Measurements from ENCODE around the gene TMEM219.

DNA sequence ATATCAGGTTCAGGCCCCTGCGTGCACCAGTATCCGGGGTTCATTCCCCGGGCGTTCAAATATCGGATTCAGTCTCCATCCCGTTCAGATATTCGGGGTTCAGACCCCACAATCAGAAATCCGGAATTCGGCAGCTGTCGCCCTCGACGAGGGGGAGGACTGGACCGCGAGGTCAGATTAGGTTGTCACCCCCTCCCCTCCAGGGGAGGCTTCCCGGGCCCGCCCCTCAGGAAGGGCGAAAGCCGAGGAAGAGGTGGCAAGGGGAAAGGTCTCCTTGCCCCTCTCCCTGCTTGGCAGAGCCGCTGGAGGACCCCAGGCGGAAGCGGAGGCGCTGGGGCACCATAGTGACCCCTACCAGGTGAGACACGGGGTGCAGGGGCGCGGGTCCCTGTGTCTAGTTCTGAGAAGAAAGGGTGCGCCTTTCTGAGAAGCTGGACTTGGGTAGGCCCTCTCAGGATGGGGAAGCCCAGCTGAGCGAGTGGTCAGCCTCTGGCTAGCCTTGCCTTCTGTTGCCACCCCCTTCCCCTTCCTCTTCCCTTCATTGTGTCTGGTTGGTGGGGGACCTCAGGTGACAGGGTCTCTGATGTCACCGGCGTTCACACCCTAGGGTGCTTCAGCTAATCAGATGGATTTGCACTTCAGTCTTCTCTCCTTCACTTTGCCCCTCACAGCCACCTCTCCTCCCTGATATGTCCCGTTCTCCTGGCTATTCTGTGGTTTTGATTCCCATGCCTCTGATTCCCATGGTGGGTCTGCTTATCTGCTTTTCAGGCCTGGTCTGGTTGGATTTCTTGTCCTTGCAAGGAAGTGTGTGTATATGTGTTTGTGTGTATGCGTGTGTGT, 12.6 kb downstream of the TMEM219 start:
- TF ChIP-seq SPI1 (IDR thresholded peaks at IDR 0.05; ENCODE audit: borderline replicate concordance, low read depth) = no peak; the same call in 1 of the 2 replicates
- TF ChIP-seq, protein P1, sequence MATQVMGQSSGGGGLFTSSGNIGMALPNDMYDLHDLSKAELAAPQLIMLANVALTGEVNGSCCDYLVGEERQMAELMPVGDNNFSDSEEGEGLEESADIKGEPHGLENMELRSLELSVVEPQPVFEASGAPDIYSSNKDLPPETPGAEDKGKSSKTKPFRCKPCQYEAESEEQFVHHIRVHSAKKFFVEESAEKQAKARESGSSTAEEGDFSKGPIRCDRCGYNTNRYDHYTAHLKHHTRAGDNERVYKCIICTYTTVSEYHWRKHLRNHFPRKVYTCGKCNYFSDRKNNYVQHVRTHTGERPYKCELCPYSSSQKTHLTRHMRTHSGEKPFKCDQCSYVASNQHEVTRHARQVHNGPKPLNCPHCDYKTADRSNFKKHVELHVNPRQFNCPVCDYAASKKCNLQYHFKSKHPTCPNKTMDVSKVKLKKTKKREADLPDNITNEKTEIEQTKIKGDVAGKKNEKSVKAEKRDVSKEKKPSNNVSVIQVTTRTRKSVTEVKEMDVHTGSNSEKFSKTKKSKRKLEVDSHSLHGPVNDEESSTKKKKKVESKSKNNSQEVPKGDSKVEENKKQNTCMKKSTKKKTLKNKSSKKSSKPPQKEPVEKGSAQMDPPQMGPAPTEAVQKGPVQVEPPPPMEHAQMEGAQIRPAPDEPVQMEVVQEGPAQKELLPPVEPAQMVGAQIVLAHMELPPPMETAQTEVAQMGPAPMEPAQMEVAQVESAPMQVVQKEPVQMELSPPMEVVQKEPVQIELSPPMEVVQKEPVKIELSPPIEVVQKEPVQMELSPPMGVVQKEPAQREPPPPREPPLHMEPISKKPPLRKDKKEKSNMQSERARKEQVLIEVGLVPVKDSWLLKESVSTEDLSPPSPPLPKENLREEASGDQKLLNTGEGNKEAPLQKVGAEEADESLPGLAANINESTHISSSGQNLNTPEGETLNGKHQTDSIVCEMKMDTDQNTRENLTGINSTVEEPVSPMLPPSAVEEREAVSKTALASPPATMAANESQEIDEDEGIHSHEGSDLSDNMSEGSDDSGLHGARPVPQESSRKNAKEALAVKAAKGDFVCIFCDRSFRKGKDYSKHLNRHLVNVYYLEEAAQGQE (IDR thresholded peaks at IDR 0.05; ENCODE audit: insufficient replicate concordance, low read depth) = no peak
- TF ChIP-seq, protein P2, sequence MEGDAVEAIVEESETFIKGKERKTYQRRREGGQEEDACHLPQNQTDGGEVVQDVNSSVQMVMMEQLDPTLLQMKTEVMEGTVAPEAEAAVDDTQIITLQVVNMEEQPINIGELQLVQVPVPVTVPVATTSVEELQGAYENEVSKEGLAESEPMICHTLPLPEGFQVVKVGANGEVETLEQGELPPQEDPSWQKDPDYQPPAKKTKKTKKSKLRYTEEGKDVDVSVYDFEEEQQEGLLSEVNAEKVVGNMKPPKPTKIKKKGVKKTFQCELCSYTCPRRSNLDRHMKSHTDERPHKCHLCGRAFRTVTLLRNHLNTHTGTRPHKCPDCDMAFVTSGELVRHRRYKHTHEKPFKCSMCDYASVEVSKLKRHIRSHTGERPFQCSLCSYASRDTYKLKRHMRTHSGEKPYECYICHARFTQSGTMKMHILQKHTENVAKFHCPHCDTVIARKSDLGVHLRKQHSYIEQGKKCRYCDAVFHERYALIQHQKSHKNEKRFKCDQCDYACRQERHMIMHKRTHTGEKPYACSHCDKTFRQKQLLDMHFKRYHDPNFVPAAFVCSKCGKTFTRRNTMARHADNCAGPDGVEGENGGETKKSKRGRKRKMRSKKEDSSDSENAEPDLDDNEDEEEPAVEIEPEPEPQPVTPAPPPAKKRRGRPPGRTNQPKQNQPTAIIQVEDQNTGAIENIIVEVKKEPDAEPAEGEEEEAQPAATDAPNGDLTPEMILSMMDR (IDR thresholded peaks at IDR 0.05; ENCODE audit: insufficient read depth, low read length) = no peak
- no peak for TF ChIP-seq POLR2AphosphoS5 (IDR thresholded peaks at IDR 0.05; ENCODE audit: low read depth)
